ENCODE data around the gene TAF6L. TPM values are rescaled to one million over a fixed set of nuclear protein-coding genes. Genes with fewer than 3 reads are reported as not detected.
A peak's percentile ranks its signal among the peaks of the same experiment; 100 is the strongest.

Gene TAF6L
- total RNA-seq, 1 donor from 2014 or later, result 51.7 TPM

DNA sequence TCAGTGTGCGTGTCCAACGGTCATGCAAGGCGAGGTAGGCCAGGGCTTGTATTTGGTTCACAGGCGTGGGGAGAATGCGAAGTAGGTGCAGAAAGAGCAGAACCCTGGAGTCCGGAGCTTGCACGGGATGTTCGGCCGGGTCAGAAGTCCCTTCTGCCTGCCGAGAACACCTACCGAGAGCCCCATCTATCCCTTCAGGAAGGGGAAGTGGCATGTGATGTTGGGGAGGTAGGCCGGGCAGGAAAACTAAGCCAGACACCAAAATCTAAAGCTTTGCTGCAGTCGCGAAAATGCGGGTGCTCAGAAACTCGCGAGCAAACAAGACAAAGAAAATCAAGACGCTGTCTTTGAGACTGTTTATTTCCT is 435 bp upstream of the TAF6L start:
- Histone ChIP-seq H3K27ac (peak overlapping the region; percentile 93 to 97), H3K36me3 (peaks cover 14 to 28% of the 10 kb centered on the region in 2 donors), H3K27me3 (no peaks in the 10 kb centered on the region), H3K9me3 (no peaks in the 10 kb centered on the region), H3K4me3 (peak overlapping the region; percentile 73 to 84), H3K4me1 (peaks cover 3 to 17% of the 10 kb centered on the region in 2 donors)
- intact Hi-C loops (cut with DNase I), result loop anchor here (1.0 to 5.0 kb wide), 6 partner anchors 9 to 178 kb away; partner anchors contain the start of genes POLR2G, TTC9C and TUT1
- no peak for TF ChIP-seq CTCF (IDR thresholded peaks at IDR 0.05)
- DNase-seq (ENCODE audit: low spot score in 2 of 2), result no peak

- no peak for DNase-seq (ENCODE audit: low spot score in 2 of 2)
- intact Hi-C loops (cut with DNase I), result loop anchor here (5.0 kb wide), 2 partner anchors 88 to 182 kb away; partner anchors contain the start of gene TUT1
- H3K27me3 ChIP-seq, result no peaks in the 10 kb centered on the region
- no peaks in the 10 kb centered on the region for H3K9me3 ChIP-seq
- peaks cover 3 to 17% of the 10 kb centered on the region in 2 donors for H3K4me1 ChIP-seq
- H3K36me3 ChIP-seq, result peaks cover 23 to 44% of the 10 kb centered on the region in 2 donors
- H3K4me3 ChIP-seq, result no peak overlapping the region
- TF ChIP-seq CTCF (IDR thresholded peaks at IDR 0.05), result no peak
- no peak overlapping the region for H3K27ac ChIP-seq
Measured at GRCh38 chr11:62774407-62774806, 3.2 kb downstream of the TAF6L start.

DNA sequence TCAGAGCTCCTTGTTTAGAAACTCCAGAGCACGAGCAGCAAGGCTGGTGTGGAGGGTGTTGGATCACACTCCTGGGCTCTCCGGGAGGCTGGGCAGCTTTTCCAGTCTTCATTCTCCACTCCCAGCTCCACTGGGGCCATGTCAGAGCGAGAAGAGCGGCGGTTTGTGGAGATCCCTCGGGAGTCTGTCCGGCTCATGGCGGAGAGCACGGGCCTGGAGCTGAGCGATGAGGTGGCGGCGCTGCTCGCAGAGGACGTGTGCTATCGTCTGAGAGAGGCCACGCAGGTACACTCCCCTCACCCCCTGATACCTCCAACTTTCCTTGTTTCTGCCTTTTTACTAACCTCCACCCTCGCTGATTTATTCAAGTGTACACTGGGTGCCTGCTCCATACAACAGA is 4.5 kb downstream of the TAF6L start:
- no peak overlapping the region for H3K4me3 ChIP-seq
- no peak for TF ChIP-seq CTCF (IDR thresholded peaks at IDR 0.05)
- no peaks in the 10 kb centered on the region for H3K27me3 ChIP-seq
- intact Hi-C loops (cut with DNase I), result no loop called here
- peaks cover 29 to 44% of the 10 kb centered on the region in 2 donors for H3K36me3 ChIP-seq
- DNase-seq (ENCODE audit: low spot score in 2 of 2), result no peak
- peaks cover 3 to 8% of the 10 kb centered on the region in 2 donors for H3K4me1 ChIP-seq
- no peaks in the 10 kb centered on the region for H3K9me3 ChIP-seq
- no peak overlapping the region for H3K27ac ChIP-seq

- no peak for DNase-seq (ENCODE audit: low spot score in 2 of 2)
- H3K36me3 ChIP-seq, result peaks cover 29 to 49% of the 10 kb centered on the region in 2 donors
- peaks cover 0 to under 1% of the 10 kb centered on the region in 2 donors for H3K4me1 ChIP-seq
- no peak for TF ChIP-seq CTCF (IDR thresholded peaks at IDR 0.05)
- H3K27me3 ChIP-seq, result no peaks in the 10 kb centered on the region
- H3K27ac ChIP-seq, result no peak overlapping the region
- intact Hi-C loops (cut with DNase I), result no loop called here
- no peaks in the 10 kb centered on the region for H3K9me3 ChIP-seq
- H3K4me3 ChIP-seq, result no peak overlapping the region
Measured at GRCh38 chr11:62777389-62777788, 6.2 kb downstream of the TAF6L start.

GRCh38 chr11:62778441-62778840 is 7.2 kb downstream of the TAF6L start:
- intact Hi-C loops (cut with DNase I), result no loop called here
- Histone ChIP-seq H3K27ac (no peak overlapping the region), H3K9me3 (no peaks in the 10 kb centered on the region), H3K4me3 (no peak overlapping the region), H3K4me1 (no peaks in the 10 kb centered on the region), H3K27me3 (no peaks in the 10 kb centered on the region), H3K36me3 (peaks cover 29 to 57% of the 10 kb centered on the region in 2 donors)
- DNase-seq (ENCODE audit: low spot score in 2 of 2), result no peak
- no peak for TF ChIP-seq CTCF (IDR thresholded peaks at IDR 0.05)

DNA sequence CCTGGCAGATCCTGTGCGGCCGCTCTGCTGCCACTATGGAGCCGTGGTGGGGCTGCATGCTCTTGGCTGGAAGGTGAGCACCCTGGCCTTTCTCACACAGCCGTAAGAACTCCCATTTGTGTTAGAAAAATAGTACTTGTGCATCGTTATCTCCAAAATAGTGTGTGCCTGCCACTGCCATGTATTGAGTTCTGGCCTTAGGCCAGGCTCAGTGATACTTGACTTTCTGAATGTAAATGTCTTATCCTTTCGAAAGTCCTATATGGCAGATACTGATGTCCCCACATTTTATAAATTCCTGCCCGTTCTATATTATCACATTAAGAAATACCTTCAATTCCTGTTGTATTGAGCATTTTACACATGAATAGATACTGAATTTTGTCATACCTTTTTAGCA is 11.6 kb downstream of the TAF6L start:
- H3K4me1 ChIP-seq, result peaks cover 0 to 8% of the 10 kb centered on the region in 2 donors
- no peak overlapping the region for H3K4me3 ChIP-seq
- TF ChIP-seq CTCF (IDR thresholded peaks at IDR 0.05), result no peak
- intact Hi-C loops (cut with DNase I), result no loop called here
- DNase-seq (ENCODE audit: low spot score in 2 of 2), result no peak
- peaks cover 19 to 28% of the 10 kb centered on the region in 2 donors for H3K36me3 ChIP-seq
- no peak overlapping the region for H3K27ac ChIP-seq
- no peaks in the 10 kb centered on the region for H3K27me3 ChIP-seq
- H3K9me3 ChIP-seq, result no peaks in the 10 kb centered on the region

All from ascending aorta (tissue), 2 donors.